DMS 273 treated with DMSO at 0.1 percent for 48 hours (cell line): Measurements from ENCODE around the gene PNMA6E.

Experiments
- DNase-seq: peaks from one replicate; lab custom pipeline; 2025; lab: John Stamatoyannopoulos, UW

Gene PNMA6E

DNA sequence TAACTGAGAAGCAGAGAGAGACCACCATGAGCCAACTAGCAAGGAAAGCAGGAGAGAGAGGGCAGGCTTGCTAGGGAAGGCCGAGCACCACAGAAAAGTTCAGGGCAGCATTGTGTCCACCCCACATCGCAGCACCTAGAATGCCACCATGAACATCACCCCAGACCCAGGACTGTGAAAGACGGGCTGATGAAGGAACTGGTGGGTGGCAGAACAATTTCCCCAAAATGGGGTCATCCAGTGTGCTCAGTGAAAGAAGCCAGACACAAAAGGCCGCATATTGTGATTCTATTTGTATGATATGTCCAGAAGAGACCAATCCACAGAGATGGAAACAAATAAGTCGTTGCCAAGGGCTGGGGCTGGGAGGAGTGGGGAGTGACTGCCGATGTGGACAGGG, 16.8 kb downstream of the PNMA6E start:
- no peak for DNase-seq

DNA sequence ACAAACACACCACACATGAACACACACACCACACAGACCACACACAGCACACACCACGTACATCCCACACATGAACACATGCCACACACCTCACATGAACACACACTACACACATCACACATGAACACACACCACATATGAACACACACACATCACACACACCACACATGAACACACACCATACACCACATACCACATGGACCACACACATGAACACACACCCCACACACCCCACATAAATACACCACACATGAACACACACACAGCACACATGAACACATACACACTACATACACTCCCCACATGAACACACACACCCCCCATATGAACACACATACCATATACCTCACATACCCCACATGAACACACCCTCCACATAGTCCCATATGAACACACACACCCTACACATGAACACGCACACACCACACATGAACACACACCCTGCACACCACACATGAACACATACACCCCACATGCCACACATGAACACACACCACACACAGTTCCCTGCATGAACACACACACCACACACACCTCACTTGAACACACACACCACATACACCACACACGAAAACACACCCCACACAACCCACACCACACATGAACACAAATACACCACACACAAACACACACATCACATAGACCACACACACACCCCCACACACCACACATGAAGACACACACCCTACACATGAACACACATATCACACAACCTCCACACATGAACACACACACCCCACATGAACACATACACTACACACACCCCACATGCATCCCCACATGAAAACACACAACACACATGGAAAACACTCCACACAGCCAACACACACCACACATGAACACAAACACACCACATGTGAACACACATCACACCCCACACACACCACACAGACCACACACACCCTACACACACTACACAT, 18.3 kb downstream of the PNMA6E start:
- no peak for DNase-seq

DNA sequence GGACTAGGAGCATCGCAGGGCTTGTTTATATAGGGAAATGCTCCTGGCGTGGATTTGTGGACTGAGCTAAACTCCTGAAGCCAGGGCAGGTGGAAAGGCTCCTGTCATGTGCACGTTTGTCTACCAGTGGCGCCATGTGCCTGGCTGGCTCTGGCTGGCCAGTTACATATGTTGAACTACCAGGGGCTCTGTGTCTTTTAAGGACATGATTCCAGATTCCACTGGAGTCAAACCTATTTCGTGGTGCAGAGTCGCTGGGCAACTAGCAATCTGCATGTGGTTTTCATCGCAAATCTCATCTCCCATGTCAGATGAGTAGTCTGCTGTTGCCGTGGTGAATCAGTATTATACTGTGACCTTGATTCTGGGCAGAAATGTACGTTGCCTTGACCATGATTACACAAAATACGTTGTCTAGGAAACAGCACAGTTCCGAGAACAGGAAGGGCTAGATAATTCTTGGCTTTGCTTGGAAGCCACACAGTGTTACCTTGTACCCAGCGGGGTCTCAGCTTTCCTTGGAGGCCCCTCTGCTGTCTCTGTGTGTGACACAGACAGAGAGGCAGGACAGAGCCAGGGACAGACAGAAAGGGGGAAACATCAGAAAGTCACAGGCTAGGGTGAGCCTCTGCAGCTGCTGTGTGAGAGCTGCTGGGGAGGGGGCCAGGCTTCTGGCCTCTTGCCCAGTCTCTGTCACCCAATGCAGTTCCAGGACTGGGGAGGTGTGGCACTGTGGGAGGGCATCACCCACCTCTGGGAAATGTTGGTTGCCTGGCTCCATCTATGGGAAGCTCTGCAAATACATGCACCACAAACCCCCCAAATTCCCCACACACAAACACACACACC, 19.2 kb downstream of the PNMA6E start:
- no peak for DNase-seq

DNA sequence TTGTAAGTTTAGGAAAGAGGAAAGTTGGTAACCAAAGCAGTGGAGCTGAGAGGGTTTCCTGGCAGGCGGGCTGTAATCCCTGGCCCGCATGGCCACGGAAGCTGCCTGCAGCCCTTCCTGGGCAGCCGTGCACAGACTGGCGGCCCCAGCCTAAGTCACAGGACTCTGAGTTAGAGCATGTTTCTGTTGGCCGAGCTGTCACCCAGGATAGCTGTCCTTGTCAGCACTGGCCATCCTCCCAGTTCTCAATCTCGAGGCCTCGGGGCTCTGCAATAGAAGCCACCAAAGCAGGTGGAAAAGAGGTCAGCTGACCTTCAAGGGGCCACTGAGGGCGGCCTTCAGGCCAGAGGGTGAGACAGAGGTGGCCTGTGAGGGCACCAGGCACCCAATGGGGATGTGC, 20.5 kb downstream of the PNMA6E start:
- no peak for DNase-seq

DNA sequence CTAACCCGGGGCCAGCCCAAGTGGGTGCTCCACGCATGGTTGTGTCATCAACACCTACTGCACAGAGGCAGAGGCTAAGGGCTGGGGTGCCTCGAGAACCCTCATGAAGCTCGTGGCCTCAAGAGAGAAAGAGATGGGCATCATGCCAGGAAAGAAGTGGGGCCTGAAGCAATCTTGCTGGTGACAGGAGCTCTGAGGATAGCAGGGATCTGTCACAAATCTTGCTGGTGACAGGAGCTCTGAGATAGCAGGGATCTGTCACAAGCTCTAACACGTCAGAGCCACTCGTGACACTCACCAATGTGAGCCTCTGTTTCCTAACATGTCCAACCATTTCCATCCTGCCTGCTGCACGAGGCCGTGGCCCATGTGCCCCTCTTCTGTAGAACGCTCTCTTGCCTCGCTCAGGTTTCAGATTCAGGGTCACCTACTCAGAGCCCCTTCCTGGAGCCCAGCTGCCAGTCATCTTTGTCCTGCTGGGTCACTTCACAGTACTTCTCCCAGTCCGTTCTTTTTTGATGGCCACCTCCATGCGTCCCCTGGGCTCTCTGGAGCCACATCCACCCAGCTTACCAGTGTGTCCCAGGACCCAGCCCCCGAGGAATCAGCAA, 21.1 kb downstream of the PNMA6E start:
- no peak for DNase-seq

DNA sequence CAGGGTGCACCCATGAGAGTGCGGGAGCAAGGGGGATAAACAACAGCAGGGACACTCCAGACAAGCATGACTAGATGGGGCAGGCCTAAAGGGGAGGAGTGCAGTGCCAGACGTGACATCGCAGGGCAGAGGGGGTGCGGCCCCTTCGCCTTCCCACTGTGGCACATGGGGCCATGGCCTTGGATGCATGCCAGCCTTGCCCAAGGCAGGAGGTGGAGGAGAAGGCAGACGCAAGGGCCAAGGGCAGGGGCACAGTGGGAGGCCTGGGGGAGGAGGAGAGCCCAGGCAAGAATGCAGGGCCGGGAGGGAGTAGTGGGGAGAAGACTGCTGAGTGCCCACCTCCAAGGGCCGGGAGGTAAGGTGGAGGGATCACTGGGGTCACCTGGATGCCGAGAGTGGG, 21.6 kb downstream of the PNMA6E start:
- DNase-seq = no peak

DNA sequence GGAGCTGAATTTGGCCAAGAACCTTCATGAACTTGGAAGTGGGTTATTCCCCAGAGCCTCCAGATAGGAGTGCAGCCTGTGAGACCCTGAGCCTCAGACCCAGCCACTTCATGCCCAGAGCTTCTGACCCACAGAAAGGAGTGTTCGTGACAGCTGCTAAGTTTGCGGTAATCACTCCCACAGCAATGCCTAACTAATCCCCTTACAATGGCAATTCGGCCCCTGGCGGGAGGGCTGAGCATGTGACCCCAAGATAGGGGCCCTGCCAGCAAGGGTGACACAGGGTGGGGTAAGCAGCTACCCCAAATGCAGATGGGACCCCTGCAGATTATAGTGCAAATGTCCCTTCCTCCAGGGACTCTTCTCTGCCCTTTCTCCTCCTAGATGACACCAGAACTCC, 22.5 kb downstream of the PNMA6E start:
- no peak for DNase-seq

DNA sequence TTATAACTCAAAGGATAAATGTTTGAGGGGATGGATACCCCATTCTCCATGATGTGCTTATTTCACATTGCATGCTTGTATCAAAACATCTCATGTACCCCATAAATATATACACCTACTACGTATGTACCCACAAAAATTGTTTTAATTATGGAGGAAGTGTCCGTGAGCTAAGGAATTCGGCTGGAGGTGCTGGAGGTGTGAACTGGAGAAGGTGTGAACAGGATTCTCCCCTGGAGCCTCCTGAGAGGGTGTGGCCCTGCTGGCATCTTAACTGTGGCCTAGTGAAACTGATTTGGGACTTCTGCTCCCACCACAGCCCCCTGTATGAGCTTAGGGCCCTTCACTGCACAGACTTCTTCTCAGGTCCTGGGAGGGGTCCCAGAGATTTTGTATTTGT, 23.4 kb downstream of the PNMA6E start:
- DNase-seq = no peak

DNA sequence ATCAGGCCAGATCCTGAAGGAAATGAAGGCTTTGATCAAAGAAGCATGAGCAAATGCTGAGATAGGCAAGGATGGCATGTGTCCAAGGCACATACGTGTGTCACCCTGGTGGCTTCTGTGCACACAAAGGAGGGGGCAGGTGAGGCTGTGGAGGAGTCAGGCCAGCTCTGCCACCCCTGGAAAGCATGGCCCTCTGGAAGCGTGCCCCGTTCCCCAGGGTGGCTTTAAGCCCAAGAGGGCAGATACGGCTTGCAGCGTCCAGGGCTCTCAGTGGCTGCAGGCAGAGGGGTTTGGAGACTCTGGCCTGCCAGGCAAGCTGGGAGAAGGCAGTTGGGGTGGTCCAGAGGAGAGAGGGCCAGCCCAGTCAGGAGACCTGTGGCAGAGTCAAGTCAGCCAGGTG, 25.6 kb downstream of the PNMA6E start:
- no peak for DNase-seq

DNA sequence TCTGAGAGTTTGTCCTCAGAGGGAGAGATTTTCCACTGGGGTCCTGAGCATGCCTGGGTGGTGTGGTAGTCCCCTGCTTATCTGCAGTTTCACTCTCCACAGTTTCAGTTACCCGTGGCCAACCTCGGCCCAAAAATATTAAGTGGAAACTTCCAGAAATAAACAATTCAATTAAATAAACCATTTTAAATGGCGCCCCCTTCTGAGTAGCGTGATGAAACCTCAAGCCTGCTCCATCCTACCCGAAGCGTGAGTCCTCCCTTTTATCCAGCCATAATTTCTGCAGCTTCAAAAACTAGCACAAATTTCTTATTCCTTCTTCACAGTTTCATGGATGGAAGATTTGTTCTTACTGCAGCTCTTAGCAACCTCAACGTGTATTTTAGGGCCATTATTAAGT, 26.7 kb downstream of the PNMA6E start:
- DNase-seq = no peak

DNA sequence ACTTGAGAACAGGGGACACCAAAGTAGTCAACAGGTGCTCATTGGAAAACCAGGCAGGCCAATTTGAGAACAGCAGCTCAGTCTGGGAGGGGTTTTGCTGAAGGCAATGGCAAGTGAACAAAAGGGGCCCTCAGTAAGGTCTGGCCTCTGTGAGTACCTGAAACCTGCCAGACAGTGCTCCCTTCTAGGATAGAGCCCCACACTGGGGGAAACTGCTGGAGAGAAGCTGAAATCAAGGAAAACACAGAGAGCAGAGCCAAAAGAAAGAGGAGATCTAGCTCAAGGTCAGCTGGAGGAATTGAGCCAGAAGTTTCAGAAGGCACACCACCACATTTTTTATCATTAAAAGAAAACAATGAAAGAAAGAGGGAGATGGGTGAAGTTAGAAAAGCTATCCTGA, 28.2 kb downstream of the PNMA6E start:
- DNase-seq = no peak

DNA sequence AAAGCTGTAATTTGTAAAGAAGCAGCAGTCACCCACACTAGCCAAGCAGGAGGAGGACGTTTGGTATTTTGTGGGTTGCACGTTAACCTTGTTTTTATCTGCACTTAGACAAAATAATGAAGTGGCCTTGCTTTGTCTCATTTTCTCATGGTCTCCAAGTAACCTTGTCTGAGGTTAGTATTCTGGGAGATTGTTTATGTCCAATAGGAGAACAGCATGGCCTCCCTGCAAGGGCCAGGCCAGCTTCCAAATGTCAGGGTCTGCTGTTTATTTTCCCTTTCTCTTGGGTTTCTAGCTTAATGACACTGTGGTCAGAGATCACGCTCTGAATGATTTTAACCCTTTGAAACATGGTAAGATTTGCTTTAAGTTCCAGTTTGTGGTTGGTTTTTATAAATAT, 29.9 kb downstream of the PNMA6E start:
- no peak for DNase-seq

DNA sequence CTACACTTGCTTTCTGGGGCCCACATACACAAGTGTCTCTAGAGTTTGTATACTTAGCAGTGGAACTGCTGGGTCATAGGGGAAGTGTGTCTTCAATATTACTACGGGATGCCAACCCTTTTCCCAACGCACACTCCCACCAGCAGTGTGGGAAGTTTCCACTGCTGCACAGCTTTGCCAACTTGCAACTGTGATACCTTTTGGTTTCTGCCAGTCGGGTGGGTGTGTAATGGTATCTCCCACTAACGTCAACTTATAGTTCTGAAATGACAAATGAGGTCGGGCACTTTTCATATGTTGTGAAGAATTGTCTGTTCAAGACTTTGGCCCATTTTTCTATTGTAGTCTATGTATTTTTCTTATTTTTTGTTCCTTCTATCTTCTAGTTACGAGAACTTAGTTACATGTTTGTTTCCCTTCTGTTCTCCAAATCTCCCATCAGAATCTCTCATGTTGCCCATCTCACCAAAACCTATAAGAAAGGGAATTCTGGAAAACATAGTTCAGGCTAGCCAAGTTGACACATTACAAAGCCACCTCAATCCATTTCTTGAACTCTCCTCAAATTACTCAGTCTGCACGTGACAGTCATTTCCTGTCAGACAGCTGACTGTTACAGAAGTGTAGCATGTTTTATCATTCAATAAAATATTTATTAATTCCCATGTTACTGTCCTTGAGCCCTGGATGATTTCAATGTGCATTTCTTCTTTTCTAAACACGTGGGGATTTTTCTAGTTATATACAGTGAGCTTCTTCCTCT, 30.7 kb downstream of the PNMA6E start:
- no peak for DNase-seq

DNA sequence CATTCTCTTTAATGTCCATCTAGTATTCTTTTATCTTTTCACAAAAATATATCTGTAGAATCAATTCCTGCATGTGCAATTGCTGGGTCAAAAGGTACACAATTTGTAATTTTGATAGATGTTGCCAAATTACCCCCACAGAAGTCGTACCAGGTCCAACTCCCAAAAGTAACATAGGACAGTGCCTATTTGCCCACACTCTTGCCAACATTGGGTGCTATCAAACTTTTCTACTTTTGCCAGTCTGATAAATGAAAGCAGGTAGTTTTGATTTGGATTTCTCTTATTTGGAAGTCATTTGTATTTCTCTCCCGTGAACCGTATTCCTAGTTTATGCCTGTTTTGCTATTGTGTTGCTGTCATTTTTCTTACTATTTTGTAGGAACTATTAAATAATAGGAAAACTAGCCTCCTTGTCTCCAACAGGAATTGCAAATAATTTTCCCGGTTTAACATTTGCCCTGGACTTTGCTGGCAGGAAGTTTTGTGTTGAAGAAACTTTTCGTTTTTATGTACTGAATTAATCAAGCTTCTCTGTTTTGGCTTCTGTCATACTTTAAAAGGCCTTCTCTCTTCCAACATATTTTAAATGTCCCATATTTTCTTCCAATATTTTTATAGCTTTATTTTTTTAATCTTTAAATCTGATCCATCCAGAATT, 34.1 kb downstream of the PNMA6E start:
- no peak for DNase-seq

DNA sequence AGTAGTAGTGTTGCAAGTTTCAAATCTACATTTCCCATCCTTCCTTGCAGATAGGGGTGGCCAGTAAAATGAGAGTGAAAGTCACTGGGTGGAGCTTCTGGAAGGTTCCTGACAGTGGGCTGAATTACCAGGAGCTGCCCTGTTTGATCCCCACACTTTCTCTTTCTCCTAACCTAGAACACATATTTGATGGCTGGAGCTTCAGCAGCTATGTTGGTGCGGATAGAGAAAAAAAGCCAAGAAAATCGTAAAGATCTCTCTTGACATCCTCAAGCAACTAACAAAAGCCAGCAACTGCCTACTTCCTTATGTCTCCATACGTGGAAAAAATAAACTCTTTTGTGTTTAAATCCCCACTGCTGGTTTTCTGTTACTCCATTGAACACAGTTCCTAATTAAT, 35.0 kb downstream of the PNMA6E start:
- DNase-seq = no peak

DNA sequence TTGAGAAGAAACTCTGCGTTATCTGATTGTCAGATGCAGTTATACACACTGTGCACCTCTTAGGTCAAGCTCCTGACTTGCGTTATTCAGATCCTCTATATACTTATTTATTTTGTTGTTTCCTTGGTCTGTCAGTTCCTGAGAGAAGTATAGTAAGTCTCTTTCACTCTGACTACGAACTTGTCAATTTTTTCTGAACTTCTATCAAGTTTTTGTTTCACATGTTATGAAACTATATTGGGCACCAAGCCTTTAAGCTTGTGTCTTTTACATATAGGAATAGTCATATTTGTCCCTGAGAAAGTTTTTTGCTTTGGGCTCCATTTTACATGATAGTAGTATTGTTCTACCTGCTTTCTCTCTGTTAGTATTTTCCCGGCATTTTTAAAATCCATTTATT, 35.5 kb downstream of the PNMA6E start:
- no peak for DNase-seq

DNA sequence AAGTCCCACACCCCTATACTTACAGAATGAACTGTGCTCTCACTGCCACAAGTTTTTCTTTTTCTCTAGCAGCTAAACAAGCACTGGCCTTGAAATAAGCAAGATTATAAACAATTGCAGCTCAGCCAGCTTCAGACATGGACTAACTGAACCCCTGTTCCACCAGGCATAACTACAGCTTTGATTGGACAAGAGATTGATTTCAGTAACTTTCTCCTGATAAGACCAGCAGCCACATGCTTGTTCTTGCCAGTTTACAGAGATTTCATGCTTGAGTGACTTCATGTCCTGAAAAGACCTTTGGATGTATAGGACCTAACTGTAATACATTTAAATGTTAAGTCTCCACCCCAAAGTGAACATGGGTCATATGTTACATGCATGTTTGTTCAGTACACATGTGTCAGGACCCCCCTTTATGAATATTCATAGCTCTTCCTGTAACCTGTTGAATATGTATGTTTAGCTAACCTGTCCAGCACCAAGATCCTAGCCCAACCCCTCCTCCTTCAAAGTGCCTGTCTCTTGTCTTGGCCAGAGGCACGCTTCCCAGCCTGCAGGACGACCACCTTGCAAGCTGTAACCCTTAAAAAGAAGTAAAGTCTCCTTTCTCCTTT, 39.3 kb downstream of the PNMA6E start:
- peak; percentile 68 for DNase-seq

DNA sequence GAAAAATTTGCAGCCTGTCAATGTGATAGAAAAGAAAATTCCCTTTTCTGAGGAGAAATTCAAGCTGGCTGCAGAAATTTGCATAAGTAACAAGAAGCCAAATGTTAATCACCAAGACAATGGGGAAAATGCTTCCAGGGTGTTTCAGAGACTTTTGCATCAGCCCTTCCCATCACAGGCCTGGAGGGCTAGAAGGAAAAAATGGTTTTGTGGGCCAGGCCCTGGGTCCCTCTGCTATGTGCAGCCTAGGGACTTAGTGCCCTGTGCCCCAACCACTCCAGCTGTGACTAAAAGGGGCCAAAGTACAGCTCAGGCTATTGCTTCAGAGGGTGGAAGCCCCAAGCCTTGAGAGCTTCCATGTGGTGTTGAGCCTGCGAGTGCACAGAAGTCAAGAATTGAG, 43.3 kb downstream of the PNMA6E start:
- DNase-seq = no peak

DNA sequence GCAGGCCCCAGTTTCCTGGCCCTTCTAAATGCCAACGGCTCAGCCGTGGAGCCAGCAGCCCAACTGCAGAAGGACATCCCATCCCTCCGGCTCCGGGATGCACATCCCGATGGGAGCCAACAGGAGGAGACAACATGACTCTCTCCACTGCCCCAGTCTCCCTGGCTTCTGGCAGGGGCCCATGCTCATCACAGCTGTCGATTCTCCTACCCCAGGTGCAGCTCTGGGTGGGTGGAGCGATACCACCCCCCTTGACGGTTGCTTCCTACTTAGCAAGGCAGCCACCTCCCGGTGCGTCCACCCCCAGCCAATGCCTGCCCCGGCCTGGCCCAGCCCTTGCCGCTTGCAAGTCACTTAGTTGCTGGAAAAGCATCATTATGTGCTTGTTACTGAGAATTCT, 47.7 kb downstream of the PNMA6E start:
- no peak for DNase-seq

DNA sequence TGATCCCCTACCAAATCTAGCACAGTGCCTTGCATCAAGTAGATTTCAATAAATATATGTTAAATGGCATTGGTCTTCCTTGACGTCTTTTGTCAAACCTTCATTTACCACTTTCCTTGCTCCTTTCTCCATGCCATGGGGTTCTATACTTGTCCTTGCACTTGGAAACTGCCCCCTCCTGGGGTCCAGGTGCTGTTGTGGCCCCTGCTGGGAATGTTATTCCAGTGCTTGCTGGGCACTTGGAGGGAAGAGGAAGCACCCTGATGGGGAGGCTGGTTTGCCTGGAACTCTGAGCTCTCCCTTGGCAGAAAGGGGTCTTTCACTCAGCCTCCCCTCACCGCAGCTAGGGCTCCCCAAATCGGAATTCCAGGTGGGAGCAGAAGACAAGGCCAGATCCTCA, 48.3 kb downstream of the PNMA6E start:
- DNase-seq = no peak

DNA sequence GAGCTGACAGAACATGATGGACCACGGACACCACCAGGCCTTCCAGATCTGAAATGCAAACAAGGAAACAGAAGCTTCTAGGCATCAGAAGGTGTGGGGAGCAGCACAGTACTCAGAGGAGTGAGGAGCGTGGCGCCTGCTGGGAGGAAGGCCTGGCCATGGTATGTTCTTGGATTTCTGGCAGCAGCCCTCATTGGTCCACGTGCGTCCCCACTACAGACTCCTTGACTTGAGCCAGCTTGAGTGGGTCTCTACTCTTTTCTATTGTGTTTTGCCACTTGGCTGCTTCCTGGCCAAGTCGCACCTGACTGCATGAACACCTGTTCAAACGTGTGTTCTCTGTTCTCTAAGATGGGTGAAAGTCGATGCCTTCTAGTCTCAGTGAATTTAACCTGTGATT, 49.2 kb downstream of the PNMA6E start:
- DNase-seq = no peak
